Upper lobe of left lung (tissue), 4 donors: ENCODE measurements around the gene ANKRD28.

ENCODE experiments used
- CTCF ChIP-seq, 6 experiments: fragments of 450-650 bp in 4 of 6; fragments of 200-600 bp in 2 of 6; sonication (generic) in 2 of 6; IDR thresholded peaks; one replicate each; pipeline ENCODE4 v1.5.1; 2016 to 2019; ENCODE audit warnings: antibody characterized with exemption in 6 of 6
- POLR2A ChIP-seq, 4 donors: fragments of 450-650 bp; IDR thresholded peaks; one replicate each; pipeline ENCODE4 v1.5.1; 2016 to 2017; ENCODE audit warnings: antibody characterized with exemption in 4 of 4, mild to moderate bottlenecking in 2 of 4
- POLR2AphosphoS5 ChIP-seq, 2 donors: sonication (generic); formaldehyde crosslinking; IDR thresholded peaks; one replicate each; pipeline ENCODE4 v1.5.1; 2017; ENCODE audit warnings: antibody characterized with exemption in 2 of 2

DNA sequence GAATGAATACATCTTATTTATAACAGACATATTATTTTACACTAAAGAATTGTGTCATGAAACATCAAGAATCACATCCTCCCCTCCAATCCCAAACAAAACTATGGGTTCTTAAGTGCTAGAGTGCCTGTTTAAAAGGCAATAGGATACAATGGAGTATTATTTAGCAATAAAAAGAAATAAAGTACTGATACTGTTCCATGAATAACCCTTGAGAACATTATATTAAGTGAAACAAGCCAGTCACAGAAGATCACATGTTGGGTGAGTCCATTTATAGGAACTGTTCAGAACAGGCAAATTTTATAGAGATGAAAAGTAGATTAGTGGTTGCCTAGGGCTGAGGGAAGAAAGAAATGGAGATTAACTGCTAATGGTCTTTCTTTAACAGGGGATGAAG, 86.5 kb downstream of the ANKRD28 start:
- TF ChIP-seq CTCF (IDR thresholded peaks at IDR 0.05) (no peak), POLR2A (IDR thresholded peaks at IDR 0.05) (no peak), POLR2AphosphoS5 (IDR thresholded peaks at IDR 0.05) (no peak)
